Measurements from ENCODE around the gene LRRN4. TPM values are rescaled to one million over a fixed set of nuclear protein-coding genes. Genes with fewer than 3 reads are reported as not detected.

LRRN4 gene
- total RNA-seq, 2 experiments from 2014 or later = 0.08 to 0.17 TPM

DNA sequence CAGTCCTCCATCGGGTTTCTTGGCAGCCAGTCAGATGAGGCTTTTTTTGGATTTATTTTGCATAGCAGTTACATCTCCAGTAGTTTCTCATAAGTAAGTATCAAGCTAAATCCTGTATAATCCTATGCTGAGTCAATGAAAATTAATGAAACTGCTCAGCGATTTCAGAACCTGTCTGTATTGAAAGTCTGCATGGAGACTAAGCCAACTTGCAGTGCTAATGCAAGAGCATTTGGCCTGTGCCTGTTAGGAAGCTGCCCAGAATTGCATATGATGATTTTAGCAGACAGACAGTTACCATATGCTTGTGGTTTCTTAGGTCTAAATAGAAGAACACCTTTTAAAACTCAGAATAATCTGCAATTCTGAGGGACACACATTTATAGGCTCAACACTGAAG is 25.2 kb upstream of the LRRN4 start:
- ChIA-PET CTCF (interaction anchor here (1.7 kb wide), 1 partner anchor 550 kb away, joined by 11 read pairs; no protein-coding TSS in a partner anchor), POLR2A (interaction anchor here (0.7 kb wide), 1 partner anchor 183 kb away, joined by 3 read pairs; no protein-coding TSS in a partner anchor)
- DNase-seq = no peak
- Mint-ChIP-seq H3K9me3 (no peaks in the 10 kb centered on the region), H3K4me3 (no peak overlapping the region), H3K27me3 (peaks cover 4% of the 10 kb centered on the region), H3K27ac (no peak overlapping the region), H3K36me3 (ENCODE audit: low read depth) (no peaks in the 10 kb centered on the region), H3K4me1 (ENCODE audit: low read depth) (no peaks in the 10 kb centered on the region)
- Histone ChIP-seq H3K4me3 (ENCODE audit: low read length) (no peak overlapping the region), H3K27ac (ENCODE audit: low read depth in 1 of 2, low read length in 2 of 2) (no peak overlapping the region), H3K4me1 (ENCODE audit: insufficient read depth, low read length) (no peaks in the 10 kb centered on the region), H3K9me3 (ENCODE audit: control insufficient read depth in 1 of 2, insufficient read depth in 1 of 2, low read length in 2 of 2) (no peaks in the 10 kb centered on the region), H3K27me3 (ENCODE audit: control insufficient read depth in 1 of 2, insufficient read depth in 2 of 2, low read length in 2 of 2) (no peaks in the 10 kb centered on the region), H3K36me3 (ENCODE audit: insufficient read depth, low read length) (no peaks in the 10 kb centered on the region)
- ATAC-seq (ENCODE audit: poor library complexity) = no peak
- TF ChIP-seq, protein P1, sequence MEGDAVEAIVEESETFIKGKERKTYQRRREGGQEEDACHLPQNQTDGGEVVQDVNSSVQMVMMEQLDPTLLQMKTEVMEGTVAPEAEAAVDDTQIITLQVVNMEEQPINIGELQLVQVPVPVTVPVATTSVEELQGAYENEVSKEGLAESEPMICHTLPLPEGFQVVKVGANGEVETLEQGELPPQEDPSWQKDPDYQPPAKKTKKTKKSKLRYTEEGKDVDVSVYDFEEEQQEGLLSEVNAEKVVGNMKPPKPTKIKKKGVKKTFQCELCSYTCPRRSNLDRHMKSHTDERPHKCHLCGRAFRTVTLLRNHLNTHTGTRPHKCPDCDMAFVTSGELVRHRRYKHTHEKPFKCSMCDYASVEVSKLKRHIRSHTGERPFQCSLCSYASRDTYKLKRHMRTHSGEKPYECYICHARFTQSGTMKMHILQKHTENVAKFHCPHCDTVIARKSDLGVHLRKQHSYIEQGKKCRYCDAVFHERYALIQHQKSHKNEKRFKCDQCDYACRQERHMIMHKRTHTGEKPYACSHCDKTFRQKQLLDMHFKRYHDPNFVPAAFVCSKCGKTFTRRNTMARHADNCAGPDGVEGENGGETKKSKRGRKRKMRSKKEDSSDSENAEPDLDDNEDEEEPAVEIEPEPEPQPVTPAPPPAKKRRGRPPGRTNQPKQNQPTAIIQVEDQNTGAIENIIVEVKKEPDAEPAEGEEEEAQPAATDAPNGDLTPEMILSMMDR (IDR thresholded peaks at IDR 0.05) = no peak
- intact Hi-C loops (cut with DNase I, micrococcal nuclease) = loop anchor here in 1 of 2 experiments (5.0 kb wide), 2 partner anchors 67 to 292 kb away; no protein-coding TSS in a partner anchor

DNA sequence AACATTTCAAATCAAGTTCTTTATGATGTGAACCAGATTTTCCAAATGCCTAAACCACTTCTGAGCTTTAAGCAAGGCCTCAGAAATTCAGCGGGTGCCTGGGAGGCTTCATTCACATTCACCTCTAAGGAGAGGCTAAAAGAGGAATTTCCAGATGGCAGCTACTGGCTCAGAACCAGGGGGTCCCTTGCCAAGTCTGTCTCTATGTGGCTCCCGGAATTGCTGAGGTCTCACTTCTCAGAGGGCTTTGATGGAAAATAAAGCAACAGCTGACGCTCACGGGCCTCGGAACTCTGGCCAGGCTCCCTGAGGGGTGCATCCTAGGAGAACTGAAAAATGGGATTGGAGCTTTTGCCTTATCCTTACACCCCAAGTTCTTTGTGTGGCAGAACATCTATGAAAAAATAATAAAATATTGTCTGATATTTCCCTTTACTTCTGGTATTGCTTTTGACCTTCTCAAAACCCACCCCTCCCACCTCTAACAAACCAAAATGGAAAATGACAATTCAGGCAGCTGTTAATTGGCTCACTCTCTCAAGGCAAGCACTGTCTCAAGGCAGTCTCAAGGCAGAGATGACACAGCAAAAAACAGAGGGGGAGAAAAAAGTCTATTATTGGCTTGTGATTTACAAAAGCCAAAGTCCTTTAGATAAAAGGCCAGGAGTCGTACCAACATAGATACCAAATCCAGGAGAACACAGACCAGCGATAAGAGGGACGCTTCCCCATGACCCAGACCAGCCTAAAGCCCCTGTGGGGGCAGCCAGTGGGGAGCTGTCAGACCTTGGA is 21.8 kb upstream of the LRRN4 start:
- no peak for DNase-seq
- TF ChIP-seq, protein P1 (IDR thresholded peaks at IDR 0.05) = no peak
- intact Hi-C loops (cut with DNase I, micrococcal nuclease) = loop anchor here (2.0 to 5.0 kb wide), 4 partner anchors 63 to 289 kb away; no protein-coding TSS in a partner anchor
- H3K9me3 ChIP-seq (ENCODE audit: control insufficient read depth in 1 of 2, insufficient read depth in 1 of 2, low read length in 2 of 2) = no peaks in the 10 kb centered on the region
- no peaks in the 10 kb centered on the region for H3K27me3 ChIP-seq (ENCODE audit: control insufficient read depth in 1 of 2, insufficient read depth in 2 of 2, low read length in 2 of 2)
- H3K27ac ChIP-seq (ENCODE audit: low read depth in 1 of 2, low read length in 2 of 2) = no peak overlapping the region
- Mint-ChIP-seq H3K27ac (no peak overlapping the region), H3K9me3 (no peaks in the 10 kb centered on the region), H3K4me3 (no peak overlapping the region), H3K4me1 (ENCODE audit: low read depth) (no peaks in the 10 kb centered on the region), H3K27me3 (peaks cover 1% of the 10 kb centered on the region), H3K36me3 (ENCODE audit: low read depth) (no peaks in the 10 kb centered on the region)
- no peak for ATAC-seq (ENCODE audit: poor library complexity)
- ChIA-PET CTCF (interaction anchor here (1.5 kb wide), 1 partner anchor 546 kb away, joined by 9 read pairs; no protein-coding TSS in a partner anchor), POLR2A (interaction anchor here (0.7 kb wide), 1 partner anchor 61 kb away, joined by 3 read pairs; no protein-coding TSS in a partner anchor)
- no peaks in the 10 kb centered on the region for H3K36me3 ChIP-seq (ENCODE audit: insufficient read depth, low read length)
- H3K4me1 ChIP-seq (ENCODE audit: insufficient read depth, low read length) = no peaks in the 10 kb centered on the region
- H3K4me3 ChIP-seq (ENCODE audit: low read length) = no peak overlapping the region

DNA sequence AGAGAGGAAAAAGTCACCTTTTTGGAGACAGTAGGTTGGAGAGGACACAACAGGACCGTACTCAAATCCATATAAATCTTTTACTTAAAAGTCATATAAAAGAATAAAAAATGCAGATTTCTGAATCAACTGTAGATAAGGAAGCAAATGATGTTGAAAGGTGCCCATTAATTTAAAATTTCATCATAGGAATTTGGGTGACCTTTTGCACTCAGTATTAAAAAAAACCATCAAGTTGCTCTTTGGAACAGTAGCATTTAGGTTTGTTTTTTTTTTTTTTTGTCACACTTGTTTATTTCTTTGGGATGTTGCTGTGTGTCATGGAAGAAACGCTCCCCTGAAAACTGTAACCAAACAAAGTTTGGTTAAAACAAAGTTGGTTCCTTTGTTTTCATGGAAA is 20.9 kb upstream of the LRRN4 start:
- Histone ChIP-seq H3K9me3 (ENCODE audit: control insufficient read depth in 1 of 2, insufficient read depth in 1 of 2, low read length in 2 of 2) (no peaks in the 10 kb centered on the region), H3K4me1 (ENCODE audit: insufficient read depth, low read length) (no peaks in the 10 kb centered on the region), H3K27me3 (ENCODE audit: control insufficient read depth in 1 of 2, insufficient read depth in 2 of 2, low read length in 2 of 2) (no peaks in the 10 kb centered on the region), H3K27ac (ENCODE audit: low read depth in 1 of 2, low read length in 2 of 2) (no peak overlapping the region), H3K36me3 (ENCODE audit: insufficient read depth, low read length) (no peaks in the 10 kb centered on the region), H3K4me3 (ENCODE audit: low read length) (no peak overlapping the region)
- TF ChIP-seq, protein P1 (IDR thresholded peaks at IDR 0.05) = no peak
- no peak overlapping the region for H3K4me3 Mint-ChIP-seq
- ATAC-seq (ENCODE audit: poor library complexity) = no peak
- H3K27ac Mint-ChIP-seq = no peak overlapping the region
- CTCF ChIA-PET = interaction anchor here (1.5 kb wide), 1 partner anchor 546 kb away, joined by 9 read pairs; no protein-coding TSS in a partner anchor
- DNase-seq = no peak
- no peaks in the 10 kb centered on the region for H3K36me3 Mint-ChIP-seq (ENCODE audit: low read depth)
- H3K27me3 Mint-ChIP-seq = no peaks in the 10 kb centered on the region
- intact Hi-C loops (cut with DNase I, micrococcal nuclease) = loop anchor here (2.0 to 5.0 kb wide), 3 partner anchors 62 to 287 kb away; no protein-coding TSS in a partner anchor
- H3K9me3 Mint-ChIP-seq = no peaks in the 10 kb centered on the region
- no peaks in the 10 kb centered on the region for H3K4me1 Mint-ChIP-seq (ENCODE audit: low read depth)
- POLR2A ChIA-PET = interaction anchor here (0.7 kb wide), 1 partner anchor 61 kb away, joined by 3 read pairs; no protein-coding TSS in a partner anchor
